D721Med (cell line): ENCODE data around the gene TOGARAM2.
"Not testable (repeated sequence)": the region's sequence is repeated elsewhere in the genome, so short reads cannot be mapped to it uniquely, and the experiment has no call there.

Source experiments
- DNase-seq: peaks from one replicate; pipeline ENCODE4 v3.0.0; 2011; ENCODE audit warnings: low spot score; ENCODE audit not compliant: insufficient read length
- FAIRE-seq: peaks from 2 replicates; lab custom pipeline; 2011; peaks lifted over from hg19 to GRCh38; lab: Jason Lieb, UNC
- TF ChIP-seq, protein P1 (sequence below): IDR thresholded peaks from 2 replicates; pipeline ENCODE4 v1.5.1; 2012; ENCODE audit warnings: mild to moderate bottlenecking, control low read depth; ENCODE audit not compliant: insufficient read depth; ENCODE audit errors: missing control alignments

Gene TOGARAM2

GRCh38 chr2:28977176-28977875 lies 3.8 kb upstream of the TOGARAM2 start:
- TF ChIP-seq, protein P1, sequence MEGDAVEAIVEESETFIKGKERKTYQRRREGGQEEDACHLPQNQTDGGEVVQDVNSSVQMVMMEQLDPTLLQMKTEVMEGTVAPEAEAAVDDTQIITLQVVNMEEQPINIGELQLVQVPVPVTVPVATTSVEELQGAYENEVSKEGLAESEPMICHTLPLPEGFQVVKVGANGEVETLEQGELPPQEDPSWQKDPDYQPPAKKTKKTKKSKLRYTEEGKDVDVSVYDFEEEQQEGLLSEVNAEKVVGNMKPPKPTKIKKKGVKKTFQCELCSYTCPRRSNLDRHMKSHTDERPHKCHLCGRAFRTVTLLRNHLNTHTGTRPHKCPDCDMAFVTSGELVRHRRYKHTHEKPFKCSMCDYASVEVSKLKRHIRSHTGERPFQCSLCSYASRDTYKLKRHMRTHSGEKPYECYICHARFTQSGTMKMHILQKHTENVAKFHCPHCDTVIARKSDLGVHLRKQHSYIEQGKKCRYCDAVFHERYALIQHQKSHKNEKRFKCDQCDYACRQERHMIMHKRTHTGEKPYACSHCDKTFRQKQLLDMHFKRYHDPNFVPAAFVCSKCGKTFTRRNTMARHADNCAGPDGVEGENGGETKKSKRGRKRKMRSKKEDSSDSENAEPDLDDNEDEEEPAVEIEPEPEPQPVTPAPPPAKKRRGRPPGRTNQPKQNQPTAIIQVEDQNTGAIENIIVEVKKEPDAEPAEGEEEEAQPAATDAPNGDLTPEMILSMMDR: no peak
- DNase-seq (no peak), FAIRE-seq (no peak)

DNA sequence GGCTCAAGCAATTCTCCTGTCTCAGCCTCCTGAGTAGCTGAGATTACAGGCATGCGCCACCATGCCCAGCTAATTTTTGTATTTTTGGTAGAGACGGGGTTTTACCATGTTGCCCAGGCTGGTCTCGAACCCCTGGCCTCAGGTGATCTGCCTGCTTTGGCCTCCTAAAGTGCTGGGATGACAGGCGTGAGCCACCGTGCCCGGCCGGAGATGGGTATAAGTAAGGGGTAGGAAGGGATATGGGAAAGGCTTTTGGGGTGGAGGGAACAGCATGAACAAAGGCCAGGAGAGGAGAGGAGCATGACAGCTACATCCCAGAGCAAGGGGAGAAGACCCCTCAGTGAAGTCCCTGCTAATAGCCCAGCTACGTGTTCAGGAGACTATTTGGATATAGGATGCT lies 3.1 kb upstream of the TOGARAM2 start:
- FAIRE-seq, DNase-seq: not testable (repeated sequence)

DNA sequence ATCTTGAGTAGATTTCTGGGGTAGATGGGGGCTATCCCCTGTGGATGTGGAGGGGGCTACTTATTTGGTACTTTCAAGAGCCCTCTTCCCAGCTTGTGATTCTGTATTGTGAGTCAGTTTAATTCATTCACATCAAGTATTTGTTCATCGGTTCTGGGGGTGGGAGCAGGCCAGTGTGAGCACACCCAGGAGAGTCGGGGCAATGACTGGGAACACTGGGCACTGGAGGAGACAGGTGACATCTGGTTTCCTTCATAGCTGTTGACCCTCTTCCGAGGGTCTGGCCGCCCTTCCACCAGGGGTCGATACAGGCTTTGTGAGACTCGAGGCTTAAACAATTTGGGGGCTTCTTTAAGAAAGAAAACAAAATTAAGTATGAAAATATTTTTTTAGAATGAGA lies 2.5 kb upstream of the TOGARAM2 start:
- no peak for FAIRE-seq
- TF ChIP-seq, protein P1: no peak
- no peak for DNase-seq

DNA sequence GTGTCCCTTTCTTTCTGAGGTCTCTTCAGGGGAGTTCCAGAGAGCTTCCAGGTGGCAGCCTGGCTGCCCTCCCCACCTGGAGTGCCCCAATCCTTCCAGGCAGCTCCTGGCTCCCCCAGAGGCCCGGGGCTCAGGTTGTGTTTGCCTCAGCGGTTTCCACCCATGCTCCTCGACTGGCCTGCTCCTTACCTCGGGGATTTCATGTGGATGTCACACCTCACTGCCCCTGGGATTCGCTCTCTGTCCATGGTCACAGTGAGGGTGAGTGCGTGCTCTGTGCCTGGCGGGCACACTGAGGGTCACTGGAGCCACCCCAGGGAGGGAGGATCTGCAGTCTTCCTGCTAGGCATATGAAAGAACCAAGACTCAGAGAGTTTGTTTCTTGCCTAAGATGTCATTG lies 2.1 kb upstream of the TOGARAM2 start:
- DNase-seq (no peak), FAIRE-seq (no peak)
- TF ChIP-seq, protein P1: no peak

- FAIRE-seq: no peak
- DNase-seq: no peak
- TF ChIP-seq, protein P1: no peak
Measured at GRCh38 chr2:28979576-28980366, 1.3 kb upstream of the TOGARAM2 start.

DNA sequence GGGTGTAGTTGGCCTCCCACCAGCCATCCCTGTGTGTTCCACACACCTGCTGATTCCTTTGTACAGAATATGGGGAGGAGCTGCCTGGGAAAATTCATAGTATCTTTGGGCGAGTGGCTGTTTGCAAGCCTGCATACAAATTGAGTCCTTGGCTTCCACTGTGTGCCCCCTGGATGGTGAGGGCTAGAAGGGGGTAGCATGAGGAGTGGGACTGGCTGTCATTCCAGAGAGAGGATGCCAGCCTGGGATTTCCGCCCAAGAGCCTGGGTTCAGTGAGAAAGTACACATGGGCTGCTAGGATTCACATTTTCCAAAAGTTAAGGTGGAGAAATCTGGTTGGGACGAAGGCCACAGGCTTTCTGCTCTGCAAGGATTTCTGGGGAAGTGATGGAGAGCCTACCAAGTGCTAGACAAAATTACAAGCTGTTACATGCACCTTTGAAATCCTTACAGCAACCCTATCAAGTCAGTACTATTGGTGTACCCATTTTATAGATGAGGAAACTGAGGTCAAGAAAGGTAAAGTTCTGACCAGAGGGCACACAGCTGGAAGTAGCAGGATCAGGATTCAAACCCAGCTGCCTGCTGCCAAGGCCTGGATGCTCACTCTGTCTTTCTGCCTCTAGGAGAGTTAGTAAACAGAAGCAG lies 606 bp upstream of the TOGARAM2 start:
- TF ChIP-seq, protein P1: no peak
- DNase-seq (no peak), FAIRE-seq (no peak)

DNA sequence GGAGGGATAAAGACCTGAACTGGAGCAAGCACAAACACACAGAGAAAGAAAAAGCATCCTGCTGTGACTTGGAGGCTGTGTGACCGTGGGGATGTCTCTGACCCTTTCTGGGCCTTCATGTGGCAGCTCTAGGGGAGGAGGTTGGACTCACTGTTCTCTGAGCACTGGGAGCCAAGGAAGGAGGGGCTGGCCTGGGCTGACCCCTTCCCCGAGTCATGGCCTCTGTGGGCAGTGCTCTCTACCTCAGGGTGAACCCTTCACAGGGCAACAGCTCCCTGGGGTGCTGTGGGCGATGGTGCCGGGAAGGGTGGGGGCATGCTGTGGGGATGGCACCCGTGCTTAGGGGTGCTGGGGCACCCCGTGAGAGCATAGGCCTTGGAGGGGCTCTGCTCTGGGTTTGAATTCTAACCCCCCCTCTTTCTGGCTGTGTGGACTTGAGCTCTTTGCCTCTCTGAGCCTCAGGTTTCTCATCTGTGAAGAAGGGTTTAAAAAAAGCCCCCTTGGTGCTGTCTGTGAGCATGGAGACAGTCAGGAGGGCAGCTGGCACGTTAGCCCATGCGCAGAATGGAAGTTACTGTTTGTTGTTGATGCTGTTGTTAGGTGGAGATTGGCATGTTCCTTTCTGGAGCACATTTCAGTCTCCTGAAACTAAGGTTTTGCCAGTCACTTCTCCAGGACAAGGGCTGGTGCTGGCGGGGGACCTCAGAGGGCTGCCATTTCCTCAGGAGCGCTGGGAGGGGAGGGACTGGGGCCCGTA lies 700 bp downstream of the TOGARAM2 start:
- TF ChIP-seq, protein P1: no peak
- FAIRE-seq: no peak
- DNase-seq: no peak
